HL-60 (cell line): ENCODE data around the gene NFIC.

Source experiments
- GABPA ChIP-seq: IDR thresholded peaks from 2 replicates; pipeline ENCODE4 v1.6.1; 2012; ENCODE audit warnings: low read depth
- POLR2AphosphoS5 ChIP-seq: IDR thresholded peaks from 2 replicates; pipeline ENCODE4 v1.6.1; 2012; ENCODE audit warnings: low read depth
- SPI1 ChIP-seq: IDR thresholded peaks from 2 replicates; pipeline ENCODE4 v1.6.1; 2012; ENCODE audit warnings: low read depth, mild to moderate bottlenecking, borderline replicate concordance
- TF ChIP-seq, protein P1 (sequence below): IDR thresholded peaks from one replicate; pipeline ENCODE4 v1.5.1; 2011; ENCODE audit warnings: low read length, control low read depth, inconsistent platforms; ENCODE audit not compliant: insufficient read depth
- TF ChIP-seq, protein P2 (sequence below): IDR thresholded peaks from 2 replicates; pipeline ENCODE4 v1.6.1; 2012; ENCODE audit warnings: low read depth; ENCODE audit not compliant: insufficient replicate concordance

DNA sequence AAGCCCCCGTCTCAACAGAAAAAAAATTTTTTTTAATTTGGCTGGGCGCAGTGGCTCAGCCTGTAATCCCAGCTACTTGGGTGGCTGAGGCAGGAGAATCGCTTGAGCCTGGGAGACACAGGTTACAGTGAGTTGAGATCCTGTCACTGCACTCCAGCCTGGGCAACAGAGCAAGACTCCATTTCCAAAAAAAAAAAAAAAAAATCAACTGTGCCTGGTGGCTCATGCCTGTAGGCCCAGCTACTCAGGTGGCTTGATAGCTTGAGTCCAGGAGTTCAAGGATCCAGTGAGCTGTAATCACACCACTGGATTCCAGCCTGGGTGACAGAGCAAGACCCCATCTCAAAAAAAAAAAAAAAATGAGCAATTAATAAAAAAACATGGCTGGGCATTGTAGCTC is 135.4 kb downstream of the NFIC start:
- TF ChIP-seq, protein P1, sequence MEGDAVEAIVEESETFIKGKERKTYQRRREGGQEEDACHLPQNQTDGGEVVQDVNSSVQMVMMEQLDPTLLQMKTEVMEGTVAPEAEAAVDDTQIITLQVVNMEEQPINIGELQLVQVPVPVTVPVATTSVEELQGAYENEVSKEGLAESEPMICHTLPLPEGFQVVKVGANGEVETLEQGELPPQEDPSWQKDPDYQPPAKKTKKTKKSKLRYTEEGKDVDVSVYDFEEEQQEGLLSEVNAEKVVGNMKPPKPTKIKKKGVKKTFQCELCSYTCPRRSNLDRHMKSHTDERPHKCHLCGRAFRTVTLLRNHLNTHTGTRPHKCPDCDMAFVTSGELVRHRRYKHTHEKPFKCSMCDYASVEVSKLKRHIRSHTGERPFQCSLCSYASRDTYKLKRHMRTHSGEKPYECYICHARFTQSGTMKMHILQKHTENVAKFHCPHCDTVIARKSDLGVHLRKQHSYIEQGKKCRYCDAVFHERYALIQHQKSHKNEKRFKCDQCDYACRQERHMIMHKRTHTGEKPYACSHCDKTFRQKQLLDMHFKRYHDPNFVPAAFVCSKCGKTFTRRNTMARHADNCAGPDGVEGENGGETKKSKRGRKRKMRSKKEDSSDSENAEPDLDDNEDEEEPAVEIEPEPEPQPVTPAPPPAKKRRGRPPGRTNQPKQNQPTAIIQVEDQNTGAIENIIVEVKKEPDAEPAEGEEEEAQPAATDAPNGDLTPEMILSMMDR: no peak
- TF ChIP-seq POLR2AphosphoS5: no peak
- no peak for TF ChIP-seq GABPA
- TF ChIP-seq, protein P2, sequence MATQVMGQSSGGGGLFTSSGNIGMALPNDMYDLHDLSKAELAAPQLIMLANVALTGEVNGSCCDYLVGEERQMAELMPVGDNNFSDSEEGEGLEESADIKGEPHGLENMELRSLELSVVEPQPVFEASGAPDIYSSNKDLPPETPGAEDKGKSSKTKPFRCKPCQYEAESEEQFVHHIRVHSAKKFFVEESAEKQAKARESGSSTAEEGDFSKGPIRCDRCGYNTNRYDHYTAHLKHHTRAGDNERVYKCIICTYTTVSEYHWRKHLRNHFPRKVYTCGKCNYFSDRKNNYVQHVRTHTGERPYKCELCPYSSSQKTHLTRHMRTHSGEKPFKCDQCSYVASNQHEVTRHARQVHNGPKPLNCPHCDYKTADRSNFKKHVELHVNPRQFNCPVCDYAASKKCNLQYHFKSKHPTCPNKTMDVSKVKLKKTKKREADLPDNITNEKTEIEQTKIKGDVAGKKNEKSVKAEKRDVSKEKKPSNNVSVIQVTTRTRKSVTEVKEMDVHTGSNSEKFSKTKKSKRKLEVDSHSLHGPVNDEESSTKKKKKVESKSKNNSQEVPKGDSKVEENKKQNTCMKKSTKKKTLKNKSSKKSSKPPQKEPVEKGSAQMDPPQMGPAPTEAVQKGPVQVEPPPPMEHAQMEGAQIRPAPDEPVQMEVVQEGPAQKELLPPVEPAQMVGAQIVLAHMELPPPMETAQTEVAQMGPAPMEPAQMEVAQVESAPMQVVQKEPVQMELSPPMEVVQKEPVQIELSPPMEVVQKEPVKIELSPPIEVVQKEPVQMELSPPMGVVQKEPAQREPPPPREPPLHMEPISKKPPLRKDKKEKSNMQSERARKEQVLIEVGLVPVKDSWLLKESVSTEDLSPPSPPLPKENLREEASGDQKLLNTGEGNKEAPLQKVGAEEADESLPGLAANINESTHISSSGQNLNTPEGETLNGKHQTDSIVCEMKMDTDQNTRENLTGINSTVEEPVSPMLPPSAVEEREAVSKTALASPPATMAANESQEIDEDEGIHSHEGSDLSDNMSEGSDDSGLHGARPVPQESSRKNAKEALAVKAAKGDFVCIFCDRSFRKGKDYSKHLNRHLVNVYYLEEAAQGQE: no peak
- TF ChIP-seq SPI1: no peak
